Tibial artery (tissue), 4 donors: ENCODE measurements around the gene PRRT2.

Experiments used
- DNase-seq, 2 donors: peaks; one replicate each; pipeline ENCODE4 v3.0.0-alpha.2; 2019
- H3K27ac ChIP-seq, 2 donors: fragments of 200-600 bp; sonication (generic) in 1 of 2; 1 replicate in 1 of 2; 2 replicates in 1 of 2; pipeline ENCODE4 v1.5.1; 2018 to 2019; ENCODE audit warnings: mild to moderate bottlenecking in 1 of 2
- H3K27me3 ChIP-seq, 2 donors: fragments of 200-600 bp; sonication (generic) in 1 of 2; one replicate each; pipeline versions ENCODE4 v1.5.1 to v1.6.0; 2016 to 2019
- H3K36me3 ChIP-seq, 3 donors: fragments of 200-600 bp; sonication (generic) in 2 of 3; one replicate each; pipeline ENCODE4 v1.5.1; 2016 to 2019; ENCODE audit warnings: mild to moderate bottlenecking in 2 of 3
- H3K4me1 ChIP-seq, 4 donors: fragments of 200-600 bp; sonication (generic) in 2 of 4; 1 replicate in 3 of 4; 2 replicates in 1 of 4; pipeline ENCODE4 v1.5.1; 2016 to 2019
- H3K4me3 ChIP-seq, 2 donors: fragments of 200-600 bp; sonication (generic) in 1 of 2; 1 replicate in 1 of 2; 2 replicates in 1 of 2; pipeline ENCODE4 v1.5.1; 2018 to 2019; ENCODE audit warnings: mild to moderate bottlenecking in 2 of 2
- H3K9me3 ChIP-seq, 3 donors: fragments of 200-600 bp; sonication (generic) in 1 of 3; one replicate each; pipeline ENCODE4 v1.5.1; 2016 to 2019
- CTCF ChIP-seq, 2 experiments: fragments of 200-600 bp in 1 of 2; fragments of 450-650 bp in 1 of 2; IDR thresholded peaks; one replicate each; pipeline ENCODE4 v1.5.1; 2017 to 2019; ENCODE audit warnings: antibody characterized with exemption in 2 of 2, mild to moderate bottlenecking in 1 of 2, moderate library complexity in 1 of 2
- intact Hi-C: fragments of 100-400 bp; cut with DNase I; formaldehyde crosslinking; loops from one replicate; pipeline ENCODE4 v1.15.0; 2023; ENCODE audit warnings: low total_unique reads

Gene PRRT2

DNA sequence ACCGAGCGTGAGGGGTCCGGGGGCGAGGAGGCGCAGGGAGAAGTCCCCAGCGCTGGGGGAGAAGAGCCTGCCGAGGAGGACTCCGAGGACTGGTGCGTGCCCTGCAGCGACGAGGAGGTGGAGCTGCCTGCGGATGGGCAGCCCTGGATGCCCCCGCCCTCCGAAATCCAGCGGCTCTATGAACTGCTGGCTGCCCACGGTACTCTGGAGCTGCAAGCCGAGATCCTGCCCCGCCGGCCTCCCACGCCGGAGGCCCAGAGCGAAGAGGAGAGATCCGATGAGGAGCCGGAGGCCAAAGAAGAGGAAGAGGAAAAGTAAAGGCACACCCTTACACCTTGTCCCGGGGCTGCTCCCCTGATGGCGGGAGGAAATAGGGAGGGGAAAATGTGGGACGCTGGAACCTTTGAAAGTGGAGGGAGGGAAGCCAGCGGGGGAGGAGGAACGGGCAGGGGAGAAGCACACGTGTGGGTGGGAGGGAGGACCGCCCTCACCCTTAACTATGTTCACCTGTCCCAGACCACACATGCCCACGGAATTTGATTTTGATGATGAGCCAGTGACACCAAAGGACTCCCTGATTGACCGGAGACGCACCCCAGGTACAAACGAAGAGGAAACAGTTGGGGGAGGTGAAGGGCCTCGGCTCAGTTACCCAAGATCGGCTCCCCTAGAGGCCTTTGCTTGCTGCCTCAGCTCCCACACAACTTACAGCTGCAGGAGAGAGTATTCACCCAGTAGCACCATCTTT lies 4.9 kb downstream of the PRRT2 start:
- intact Hi-C loops, result loop anchor here (10.0 kb wide), 1 partner anchor 178 kb away; the partner anchor contains the start of genes HIRIP3 and INO80E
- Histone ChIP-seq H3K9me3 (no peaks in the 10 kb centered on the region), H3K4me1 (peaks cover 0 to 69% (median 56%) of the 10 kb centered on the region in 4 donors), H3K4me3 (peak overlapping the region; percentile 63 to 79), H3K27me3 (no peaks in the 10 kb centered on the region), H3K36me3 (peaks cover 5 to 22% (median 9%) of the 10 kb centered on the region in 3 donors), H3K27ac (peak overlapping the region; percentile 90 to 97)
- DNase-seq, result peak; percentile 62 to 90
- no peak for TF ChIP-seq CTCF (IDR thresholded peaks at IDR 0.05)

DNA sequence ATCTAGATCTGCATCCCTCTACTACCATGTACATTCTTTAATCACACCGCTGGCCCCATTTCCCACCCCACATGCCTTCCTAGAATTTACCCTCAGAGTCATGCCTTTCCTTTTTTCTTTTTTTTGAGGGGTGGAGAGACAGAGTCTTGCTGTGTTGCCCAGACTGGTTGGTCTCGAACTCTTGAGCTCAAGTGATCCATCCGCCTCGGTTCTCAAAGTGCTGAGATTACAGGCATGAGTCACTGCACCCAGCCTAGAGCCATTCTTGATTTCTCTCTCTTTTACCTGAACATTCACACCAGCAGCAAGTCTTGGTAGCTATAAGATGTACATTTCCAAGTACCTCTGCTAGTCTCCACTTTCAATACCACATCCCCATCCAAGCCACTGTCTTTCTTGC lies 6.1 kb downstream of the PRRT2 start:
- intact Hi-C loops, result loop anchor here (10.0 kb wide), 1 partner anchor 177 kb away; the partner anchor contains the start of genes HIRIP3 and INO80E
- Histone ChIP-seq H3K4me1 (peaks cover 7 to 73% (median 62%) of the 10 kb centered on the region in 4 donors), H3K4me3 (no peak overlapping the region), H3K9me3 (no peaks in the 10 kb centered on the region), H3K27ac (no peak overlapping the region), H3K36me3 (peaks cover 5 to 22% (median 9%) of the 10 kb centered on the region in 3 donors), H3K27me3 (no peaks in the 10 kb centered on the region)
- no peak for TF ChIP-seq CTCF (IDR thresholded peaks at IDR 0.05)
- DNase-seq, result no peak

DNA sequence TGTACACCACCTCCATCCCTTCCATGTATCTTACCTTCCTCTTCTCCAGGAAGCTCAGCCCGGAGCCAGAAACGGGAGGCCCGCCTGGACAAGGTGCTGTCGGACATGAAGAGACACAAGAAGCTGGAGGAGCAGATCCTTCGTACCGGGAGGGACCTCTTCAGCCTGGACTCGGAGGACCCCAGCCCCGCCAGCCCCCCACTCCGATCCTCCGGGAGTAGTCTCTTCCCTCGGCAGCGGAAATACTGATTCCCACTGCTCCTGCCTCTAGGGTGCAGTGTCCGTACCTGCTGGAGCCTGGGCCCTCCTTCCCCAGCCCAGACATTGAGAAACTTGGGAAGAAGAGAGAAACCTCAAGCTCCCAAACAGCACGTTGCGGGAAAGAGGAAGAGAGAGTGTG lies 7.5 kb downstream of the PRRT2 start:
- intact Hi-C loops, result loop anchor here (10.0 kb wide), 1 partner anchor 175 kb away; the partner anchor contains the start of genes HIRIP3 and INO80E
- no peak for DNase-seq
- Histone ChIP-seq H3K36me3 (peaks cover 5 to 22% (median 9%) of the 10 kb centered on the region in 3 donors), H3K9me3 (no peaks in the 10 kb centered on the region), H3K27ac (peak overlapping the region; percentile 89 to 90), H3K27me3 (no peaks in the 10 kb centered on the region), H3K4me1 (peaks cover 7 to 73% (median 61%) of the 10 kb centered on the region in 4 donors), H3K4me3 (no peak overlapping the region)
- TF ChIP-seq CTCF (IDR thresholded peaks at IDR 0.05), result no peak

DNA sequence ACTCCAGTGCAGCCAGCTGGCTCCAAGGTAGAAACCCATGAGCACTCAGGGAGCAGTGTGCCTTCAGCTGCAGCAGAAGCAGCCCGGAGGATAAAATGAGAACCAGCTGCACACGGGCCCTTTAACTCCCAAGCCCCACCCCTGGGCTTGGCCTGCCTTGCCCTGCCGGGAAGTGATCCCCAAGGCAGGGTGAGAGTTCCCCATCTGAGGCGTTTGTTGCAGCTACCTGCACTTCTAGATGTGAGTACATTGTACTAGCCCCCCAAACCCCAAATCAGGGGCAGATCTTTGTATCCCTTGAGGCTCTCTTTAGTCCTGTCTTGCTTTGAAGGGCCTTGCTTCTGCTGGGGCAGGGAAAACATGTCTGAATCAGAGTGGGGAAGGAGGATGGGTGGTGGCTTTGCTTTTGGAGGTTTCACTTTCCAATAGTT lies 8.3 kb downstream of the PRRT2 start, which contains the start of gene MVP:
MVP (plus strand) TSS at position 192 of the 431 bp plus-strand sequence. CDS start 10,088 bp downstream, outside the sequence.
- H3K9me3 ChIP-seq, result no peaks in the 10 kb centered on the region
- intact Hi-C loops, result no loop called here
- H3K4me3 ChIP-seq, result peak within 1 kb of the TSS; percentile 59 to 72
- no peak for TF ChIP-seq CTCF (IDR thresholded peaks at IDR 0.05)
- DNase-seq, result peak; percentile 80 to 83
- peak within 1 kb of the TSS; percentile 89 to 90 for H3K27ac ChIP-seq
- H3K36me3 ChIP-seq, result peaks cover 5 to 22% (median 9%) of the 10 kb centered on the region in 3 donors
- H3K27me3 ChIP-seq, result no peaks in the 10 kb centered on the region
- peaks cover 7 to 73% (median 61%) of the 10 kb centered on the region in 4 donors for H3K4me1 ChIP-seq

DNA sequence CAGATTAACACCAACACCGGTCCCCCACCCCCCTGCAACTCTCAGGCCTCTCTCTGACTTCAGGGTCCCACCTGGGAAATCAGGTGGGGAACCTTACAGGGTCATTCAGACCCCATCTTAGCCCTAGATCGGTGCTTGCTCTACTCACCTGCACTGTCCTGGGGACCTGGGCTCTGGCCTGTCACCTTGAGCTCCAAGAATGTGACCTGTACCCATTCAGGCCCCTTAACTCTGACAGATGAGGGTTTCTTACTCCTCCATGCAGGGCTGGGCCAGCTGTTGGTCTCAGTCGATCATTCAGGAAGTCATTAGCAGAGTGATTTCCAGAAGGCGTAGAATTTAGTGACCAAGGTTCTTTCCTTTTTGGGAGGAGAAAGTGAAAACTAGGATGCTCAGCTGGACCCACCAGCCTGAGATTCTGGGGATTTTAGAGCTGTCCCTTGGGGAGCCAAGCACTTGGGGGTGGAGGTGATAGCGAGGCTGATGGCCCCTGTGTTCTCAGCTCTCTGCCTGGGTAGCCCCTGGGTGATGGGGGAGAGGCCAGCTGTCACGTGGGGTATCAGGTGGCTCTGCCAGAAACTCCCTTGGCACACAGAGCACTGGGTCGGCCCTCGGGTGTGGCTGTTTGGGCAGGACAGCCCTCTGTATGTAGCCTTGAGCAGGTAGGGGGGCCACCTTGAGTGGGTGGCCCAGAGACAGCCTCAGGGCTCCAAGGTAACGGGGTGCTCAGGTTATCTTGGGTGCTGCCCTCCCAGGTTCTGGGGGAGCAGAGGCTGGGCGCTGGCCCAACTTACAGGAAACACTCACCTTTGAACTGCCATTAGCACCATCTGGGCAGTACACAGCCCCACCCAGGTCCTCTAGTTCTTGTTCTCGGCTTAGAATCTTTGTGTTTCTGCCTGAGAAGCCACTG lies 9.0 kb downstream of the PRRT2 start:
- peaks cover 5 to 22% (median 9%) of the 10 kb centered on the region in 3 donors for H3K36me3 ChIP-seq
- no peaks in the 10 kb centered on the region for H3K27me3 ChIP-seq
- H3K4me3 ChIP-seq, result peak overlapping the region; percentile 59 to 72
- H3K27ac ChIP-seq, result peak overlapping the region; percentile 89 to 90
- TF ChIP-seq CTCF (IDR thresholded peaks at IDR 0.05), result no peak
- no peaks in the 10 kb centered on the region for H3K9me3 ChIP-seq
- peak; percentile 60 to 82 for DNase-seq
- peaks cover 7 to 78% (median 67%) of the 10 kb centered on the region in 4 donors for H3K4me1 ChIP-seq
- intact Hi-C loops, result no loop called here
